ENCODE results near the gene SFR1.

Gene SFR1

GRCh38 chr10:104076743-104077160 lies 45.2 kb upstream of the SFR1 start:
- DNase-seq (ENCODE audit: low read depth in 1 of 2, low spot score in 1 of 2) = no peak
- no peak for TF ChIP-seq POLR2AphosphoS5 (IDR thresholded peaks at IDR 0.05; ENCODE audit: low read depth)
- TF ChIP-seq CTCF (IDR thresholded peaks at IDR 0.05; ENCODE audit: insufficient read depth, low read length) = no peak
- no peak for TF ChIP-seq GABPA (IDR thresholded peaks at IDR 0.05; ENCODE audit: low read depth)
- no peak for TF ChIP-seq SPI1 (IDR thresholded peaks at IDR 0.05; ENCODE audit: borderline replicate concordance, low read depth)
- TF ChIP-seq REST (IDR thresholded peaks at IDR 0.05; ENCODE audit: insufficient replicate concordance, low read depth) = no peak
- Histone ChIP-seq H3K27ac (replicated peaks) (no peak overlapping the region), H3K27me3 (ENCODE audit: insufficient read depth, poor library complexity, severe bottlenecking) (peaks cover 6% of the 10 kb centered on the region), H3K4me3 (replicated peaks; ENCODE audit: insufficient read depth, low read length) (no peak overlapping the region)

GRCh38 chr10:104077247-104077646 lies 44.7 kb upstream of the SFR1 start:
- Histone ChIP-seq H3K27me3 (ENCODE audit: insufficient read depth, poor library complexity, severe bottlenecking) (peaks cover 5% of the 10 kb centered on the region), H3K27ac (replicated peaks) (no peak overlapping the region), H3K4me3 (replicated peaks; ENCODE audit: insufficient read depth, low read length) (no peak overlapping the region)
- DNase-seq (ENCODE audit: low read depth in 1 of 2, low spot score in 1 of 2) = no peak
- TF ChIP-seq CTCF (IDR thresholded peaks at IDR 0.05; ENCODE audit: insufficient read depth, low read length) = no peak
- no peak for TF ChIP-seq REST (IDR thresholded peaks at IDR 0.05; ENCODE audit: insufficient replicate concordance, low read depth)
- TF ChIP-seq SPI1 (IDR thresholded peaks at IDR 0.05; ENCODE audit: borderline replicate concordance, low read depth) = no peak
- TF ChIP-seq POLR2AphosphoS5 (IDR thresholded peaks at IDR 0.05; ENCODE audit: low read depth) = no peak
- no peak for TF ChIP-seq GABPA (IDR thresholded peaks at IDR 0.05; ENCODE audit: low read depth)

- TF ChIP-seq GABPA (IDR thresholded peaks at IDR 0.05; ENCODE audit: low read depth) (no peak), REST (IDR thresholded peaks at IDR 0.05; ENCODE audit: insufficient replicate concordance, low read depth) (no peak), SPI1 (IDR thresholded peaks at IDR 0.05; ENCODE audit: borderline replicate concordance, low read depth) (no peak), POLR2AphosphoS5 (IDR thresholded peaks at IDR 0.05; ENCODE audit: low read depth) (no peak), CTCF (IDR thresholded peaks at IDR 0.05; ENCODE audit: insufficient read depth, low read length) (no peak)
- Histone ChIP-seq H3K27ac (replicated peaks) (no peak overlapping the region), H3K4me3 (replicated peaks; ENCODE audit: insufficient read depth, low read length) (no peak overlapping the region), H3K27me3 (ENCODE audit: insufficient read depth, poor library complexity, severe bottlenecking) (peaks cover 2% of the 10 kb centered on the region)
- DNase-seq (ENCODE audit: low read depth in 1 of 2, low spot score in 1 of 2) = no peak
Observed at GRCh38 chr10:104077663-104078151, 44.3 kb upstream of the SFR1 start.
